ENCODE measurements around the gene ZCCHC14. TPM values are rescaled to one million over a fixed set of nuclear protein-coding genes. Genes with fewer than 3 reads are reported as not detected.

ZCCHC14 gene
- total RNA-seq, 6 donors from 2014 or later: 17.2 to 35.3 (median 26.3) TPM

DNA sequence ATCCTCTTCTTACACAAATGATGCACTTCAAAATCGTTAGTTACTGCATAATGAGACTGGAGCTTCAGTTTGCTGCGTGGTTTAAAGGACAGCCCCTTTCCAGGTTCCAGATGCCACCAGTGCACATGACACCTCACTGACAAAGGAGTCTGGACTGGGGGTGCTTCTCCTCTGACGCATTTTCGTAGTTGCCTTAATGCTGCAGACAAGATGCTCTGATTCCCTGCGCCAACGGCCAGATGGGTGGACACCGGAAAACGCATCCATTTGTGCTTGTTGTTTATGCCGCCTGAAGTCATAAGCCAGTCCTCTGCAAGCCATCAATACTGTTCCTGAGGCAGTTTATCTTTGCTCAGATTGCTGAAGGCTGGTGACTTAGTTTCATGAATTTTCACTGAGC lies 125.3 kb downstream of the ZCCHC14 start:
- Histone ChIP-seq H3K27ac (no peak overlapping the region), H3K9me3 (no peaks in the 10 kb centered on the region), H3K4me3 (no peak overlapping the region), H3K4me1 (peaks cover 24 to 30% (median 26%) of the 10 kb centered on the region in 4 donors), H3K27me3 (no peaks in the 10 kb centered on the region), H3K36me3 (no peaks in the 10 kb centered on the region)
- TF ChIP-seq POLR2AphosphoS5 (IDR thresholded peaks at IDR 0.05) (no peak), POLR2A (IDR thresholded peaks at IDR 0.05) (no peak), EP300 (IDR thresholded peaks at IDR 0.05) (no peak)
- TF ChIP-seq, protein P1, sequence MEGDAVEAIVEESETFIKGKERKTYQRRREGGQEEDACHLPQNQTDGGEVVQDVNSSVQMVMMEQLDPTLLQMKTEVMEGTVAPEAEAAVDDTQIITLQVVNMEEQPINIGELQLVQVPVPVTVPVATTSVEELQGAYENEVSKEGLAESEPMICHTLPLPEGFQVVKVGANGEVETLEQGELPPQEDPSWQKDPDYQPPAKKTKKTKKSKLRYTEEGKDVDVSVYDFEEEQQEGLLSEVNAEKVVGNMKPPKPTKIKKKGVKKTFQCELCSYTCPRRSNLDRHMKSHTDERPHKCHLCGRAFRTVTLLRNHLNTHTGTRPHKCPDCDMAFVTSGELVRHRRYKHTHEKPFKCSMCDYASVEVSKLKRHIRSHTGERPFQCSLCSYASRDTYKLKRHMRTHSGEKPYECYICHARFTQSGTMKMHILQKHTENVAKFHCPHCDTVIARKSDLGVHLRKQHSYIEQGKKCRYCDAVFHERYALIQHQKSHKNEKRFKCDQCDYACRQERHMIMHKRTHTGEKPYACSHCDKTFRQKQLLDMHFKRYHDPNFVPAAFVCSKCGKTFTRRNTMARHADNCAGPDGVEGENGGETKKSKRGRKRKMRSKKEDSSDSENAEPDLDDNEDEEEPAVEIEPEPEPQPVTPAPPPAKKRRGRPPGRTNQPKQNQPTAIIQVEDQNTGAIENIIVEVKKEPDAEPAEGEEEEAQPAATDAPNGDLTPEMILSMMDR (IDR thresholded peaks at IDR 0.05): no peak
- WGBS, 2 donors: 93 to 95% methylated on average over 7 to 9 of the region's 9 CpGs
- no peak for ATAC-seq (ENCODE audit: low FRiP score in 2 of 2)
- DNase-seq: no peak

DNA sequence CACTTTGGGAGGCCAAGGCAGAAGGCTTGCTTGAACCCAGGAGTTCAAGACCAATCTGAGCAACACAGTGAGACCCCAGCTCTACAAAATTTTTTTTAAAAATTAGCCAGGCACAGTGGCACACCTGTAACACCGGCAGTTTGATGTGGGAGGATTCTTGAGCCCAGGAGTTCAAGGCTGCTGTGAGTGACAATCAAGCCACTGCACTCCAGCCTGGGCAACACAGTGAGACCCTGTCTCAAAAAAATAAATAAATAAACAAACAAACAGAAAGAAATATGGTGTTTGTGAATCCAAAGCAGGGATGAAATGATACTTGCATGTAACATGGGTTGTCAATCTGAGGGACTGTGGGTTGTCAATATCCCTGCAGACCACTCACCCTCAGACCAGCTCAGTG lies 125.9 kb downstream of the ZCCHC14 start:
- 92 to 100% methylated on average over 1 of the region's 1 CpG for WGBS, 2 donors
- ATAC-seq (ENCODE audit: low FRiP score in 2 of 2) (no peak), DNase-seq (no peak)
- Histone ChIP-seq H3K27me3 (no peaks in the 10 kb centered on the region), H3K9me3 (no peaks in the 10 kb centered on the region), H3K4me3 (no peak overlapping the region), H3K27ac (no peak overlapping the region), H3K4me1 (peaks cover 24 to 32% (median 26%) of the 10 kb centered on the region in 4 donors), H3K36me3 (peaks cover 0 to under 1% (median 0%) of the 10 kb centered on the region in 4 donors)
- TF ChIP-seq, protein P1 (IDR thresholded peaks at IDR 0.05): no peak
- TF ChIP-seq POLR2AphosphoS5 (IDR thresholded peaks at IDR 0.05) (no peak), POLR2A (IDR thresholded peaks at IDR 0.05) (no peak)

DNA sequence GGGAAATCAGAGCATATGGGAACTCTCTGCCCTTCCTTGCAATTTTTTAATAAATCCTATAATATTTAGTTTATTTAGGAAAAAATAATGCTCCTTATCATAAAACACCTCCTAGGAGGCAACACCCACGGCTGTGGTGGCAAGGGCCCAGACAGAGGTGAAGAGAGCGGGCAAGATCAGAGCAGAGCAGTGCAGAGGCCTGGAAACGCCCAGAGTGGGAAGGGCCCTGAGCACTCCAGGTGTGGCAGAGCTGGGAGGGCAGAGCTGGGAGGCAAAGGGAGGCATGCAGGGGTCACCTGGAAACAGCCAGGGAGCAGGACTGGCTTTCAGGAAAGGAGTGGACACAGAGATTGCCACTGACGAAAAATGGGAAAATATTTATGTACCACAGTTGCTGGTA lies 126.5 kb downstream of the ZCCHC14 start:
- 87% methylated on average over 4 of the region's 4 CpGs for WGBS, 2 donors

DNA sequence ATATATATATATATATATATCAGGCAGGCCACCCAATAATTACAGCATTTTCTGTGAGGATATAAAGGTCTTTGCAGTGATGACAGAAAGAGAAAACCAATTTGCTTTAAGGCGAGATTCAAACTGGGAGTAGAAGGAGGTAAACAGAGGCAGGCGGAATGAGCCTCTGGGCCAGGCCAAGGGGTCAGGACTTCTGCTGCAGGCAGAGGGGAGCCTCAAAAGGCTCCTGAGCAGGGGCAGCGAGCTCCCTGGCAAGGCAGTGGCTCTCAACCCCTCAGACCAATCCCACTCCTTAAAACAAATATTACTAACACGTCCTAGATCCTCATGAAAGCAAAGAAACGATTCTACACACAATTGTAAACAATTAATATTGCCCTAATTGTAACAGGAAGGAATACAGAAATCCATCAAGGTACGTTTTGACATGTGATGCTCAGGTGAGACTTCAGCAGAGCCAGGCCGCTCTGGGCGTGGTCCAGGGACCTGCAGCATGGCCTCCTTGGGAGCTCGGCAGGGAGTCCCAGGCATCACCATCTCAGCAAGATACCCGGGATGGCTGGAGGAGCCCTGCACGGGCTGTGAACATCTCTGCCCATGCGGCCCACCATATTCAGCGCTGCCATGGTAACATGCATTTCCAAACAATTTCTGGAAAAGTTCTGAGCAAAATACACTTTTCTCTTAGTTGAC lies 127.7 kb downstream of the ZCCHC14 start:
- H3K4me1 ChIP-seq: peaks cover 24 to 32% (median 26%) of the 10 kb centered on the region in 4 donors
- H3K36me3 ChIP-seq: peaks cover 0 to 14% (median 4%) of the 10 kb centered on the region in 4 donors
- no peak for TF ChIP-seq POLR2AphosphoS5 (IDR thresholded peaks at IDR 0.05)
- TF ChIP-seq, protein P1 (IDR thresholded peaks at IDR 0.05): no peak
- no peak for TF ChIP-seq POLR2A (IDR thresholded peaks at IDR 0.05)
- no peak for TF ChIP-seq EP300 (IDR thresholded peaks at IDR 0.05)
- DNase-seq: no peak
- no peak overlapping the region for H3K4me3 ChIP-seq
- no peaks in the 10 kb centered on the region for H3K9me3 ChIP-seq
- H3K27me3 ChIP-seq: no peaks in the 10 kb centered on the region
- 84 to 92% methylated on average over 13 of the region's 13 CpGs for WGBS, 2 donors
- no peak overlapping the region for H3K27ac ChIP-seq
- no peak for ATAC-seq (ENCODE audit: low FRiP score in 2 of 2)

More for the DNA sequence above, 126.5 kb downstream of the ZCCHC14 start:
- Histone ChIP-seq H3K36me3 (peaks cover 0 to 7% (median 3%) of the 10 kb centered on the region in 4 donors), H3K9me3 (no peaks in the 10 kb centered on the region), H3K4me1 (peaks cover 24 to 32% (median 26%) of the 10 kb centered on the region in 4 donors), H3K27me3 (no peaks in the 10 kb centered on the region), H3K4me3 (no peak overlapping the region), H3K27ac (no peak overlapping the region)
- DNase-seq (no peak), ATAC-seq (ENCODE audit: low FRiP score in 2 of 2) (no peak)
- TF ChIP-seq POLR2AphosphoS5 (IDR thresholded peaks at IDR 0.05): no peak
- TF ChIP-seq, protein P1 (IDR thresholded peaks at IDR 0.05): no peak
- TF ChIP-seq POLR2A (IDR thresholded peaks at IDR 0.05): no peak
- TF ChIP-seq EP300 (IDR thresholded peaks at IDR 0.05): no peak

Measured in upper lobe of left lung (tissue), 6 donors.